ENCODE measurements around the gene PAQR6. TPM values are rescaled to one million over a fixed set of nuclear protein-coding genes. Genes with fewer than 3 reads are reported as not detected.

PAQR6 gene
- total and polyA plus RNA-seq, 2 of the 8 experiments (the other 6 are each of a cell fraction or from before 2014, with no cell fraction given) = 7.1 to 11.3 TPM

DNA sequence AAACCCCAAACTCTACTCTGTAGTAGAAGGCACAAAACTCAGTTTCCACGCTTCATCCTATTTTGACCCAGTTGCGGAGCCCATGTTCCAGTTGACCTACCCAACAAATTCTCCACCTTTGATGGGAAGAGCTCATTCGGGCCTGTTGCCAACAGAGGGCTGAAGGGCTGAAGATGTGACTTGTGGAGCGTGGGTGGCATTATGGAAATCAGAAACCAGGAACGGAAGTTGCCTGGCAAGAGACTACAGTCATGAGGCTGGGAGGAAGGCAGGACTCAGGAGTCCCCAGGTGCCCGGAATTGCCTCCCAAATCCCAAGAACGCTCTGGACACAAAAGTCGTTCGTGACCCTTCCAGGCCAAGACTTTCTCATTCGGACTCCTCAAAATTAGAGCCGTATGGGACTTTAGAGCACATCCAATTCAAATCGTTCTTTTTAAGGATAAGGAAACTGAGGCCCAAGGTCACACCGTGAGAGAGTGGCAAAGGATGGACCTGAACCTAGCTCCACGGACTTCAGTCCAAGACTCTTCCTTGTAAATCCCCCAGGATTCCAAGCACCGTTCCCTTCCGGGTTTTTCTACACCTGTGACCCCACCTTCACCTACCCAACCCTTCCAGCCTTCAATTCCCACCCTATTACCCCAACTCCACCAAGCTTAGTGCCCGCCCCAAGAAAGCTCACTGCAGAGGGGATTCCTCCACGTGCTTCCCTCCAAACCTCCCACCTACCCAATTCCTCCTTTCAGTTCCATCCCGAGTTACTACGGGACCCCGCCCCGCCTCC is 34.0 kb upstream of the PAQR6 start (continued):
- TF ChIP-seq CBX5 (IDR thresholded peaks at IDR 0.05; ENCODE audit: low read depth, low read length) (no peak), SP1 (IDR thresholded peaks at IDR 0.05; ENCODE audit: low read depth, low read length) (peak; percentile 97), HDAC2 (IDR thresholded peaks at IDR 0.05; ENCODE audit: borderline replicate concordance in 1 of 2, low read depth in 2 of 2, low read length in 2 of 2) (peak in 1 of 2 experiments; percentile 45; a peak in 1 of 4 replicates), SP4 (IDR thresholded peaks at IDR 0.05; ENCODE audit: low read length) (no peak), HDAC6 (IDR thresholded peaks at IDR 0.05; ENCODE audit: low read depth, low read length) (no peak), CHD1 (IDR thresholded peaks at IDR 0.05; ENCODE audit: low read depth, low read length) (no peak), MAX (IDR thresholded peaks at IDR 0.05) (peak; percentile 74)
